Upper lobe of left lung (tissue), 6 donors: ENCODE data around the gene KDM4B. TPM values are rescaled to one million over a fixed set of nuclear protein-coding genes. Genes with fewer than 3 reads are reported as not detected.

Experiments used
- ATAC-seq, 2 donors: fragments of 200-7000 bp; cut with Tn5 transposase; one replicate each; pipeline ENCODE4 v1.9.1; 2022; ENCODE audit warnings: mild to moderate bottlenecking in 2 of 2, moderate library complexity in 2 of 2; ENCODE audit not compliant: low FRiP score in 2 of 2
- DNase-seq, 2 donors: peaks; one replicate each; pipeline ENCODE4 v3.0.0-alpha.2; 2019 to 2020
- H3K27ac ChIP-seq, 4 donors: fragments of 200-600 bp; sonication (generic); one replicate each; pipeline ENCODE4 v1.5.1; 2016 to 2019
- H3K27me3 ChIP-seq, 4 donors: fragments of 200-600 bp; sonication (generic); one replicate each; pipeline ENCODE4 v1.5.1; 2017 to 2019
- H3K36me3 ChIP-seq, 4 donors: fragments of 200-600 bp; sonication (generic); one replicate each; pipeline ENCODE4 v1.5.1; 2016 to 2019
- H3K4me1 ChIP-seq, 4 donors: fragments of 200-600 bp; sonication (generic); one replicate each; pipeline ENCODE4 v1.5.1; 2018 to 2019
- H3K4me3 ChIP-seq, 4 donors: fragments of 200-600 bp; sonication (generic); one replicate each; pipeline ENCODE4 v1.5.1; 2017 to 2019; ENCODE audit warnings: mild to moderate bottlenecking in 2 of 4, moderate library complexity in 1 of 4
- H3K9me3 ChIP-seq, 4 donors: fragments of 200-600 bp; sonication (generic); one replicate each; pipeline ENCODE4 v1.5.1; 2018 to 2019
- EP300 ChIP-seq, 4 donors: sonication (generic); formaldehyde crosslinking; IDR thresholded peaks; one replicate each; pipeline ENCODE4 v1.5.1; 2017; ENCODE audit warnings: antibody characterized with exemption in 4 of 4, control low read depth in 2 of 4
- POLR2A ChIP-seq, 4 donors: fragments of 450-650 bp; IDR thresholded peaks; one replicate each; pipeline ENCODE4 v1.5.1; 2016 to 2017; ENCODE audit warnings: antibody characterized with exemption in 4 of 4, mild to moderate bottlenecking in 2 of 4
- POLR2AphosphoS5 ChIP-seq, 2 donors: sonication (generic); formaldehyde crosslinking; IDR thresholded peaks; one replicate each; pipeline ENCODE4 v1.5.1; 2017; ENCODE audit warnings: antibody characterized with exemption in 2 of 2
- WGBS, 2 donors: methylation state at CpG; one replicate each; pipeline ENCODE4 v1.1.5; 2017 to 2018; 5-methylcytosine and 5-hydroxymethylcytosine counted together
- total RNA-seq, 6 donors: library from RNA; depleted of rRNA in 4 of 6; stranded (reverse); fragments of >200 nt in 4 of 6; gene quantifications; one replicate each; pipeline versions ENCODE4 v1.1.0 to v1.2.1, GENCODE V29; 2016 to 2021
- TF ChIP-seq, protein P1 (sequence below), 6 experiments: fragments of 450-650 bp in 4 of 6; fragments of 200-600 bp in 2 of 6; sonication (generic) in 2 of 6; IDR thresholded peaks; one replicate each; pipeline ENCODE4 v1.5.1; 2016 to 2019; ENCODE audit warnings: antibody characterized with exemption in 6 of 6
- donor health status: DM: no; HTN: no; CAD: no; lungs with moderate emphysema.
- donor health status: DM: no; HTN: yes; CAD: no; lungs with severe emphysema.

The KDM4B gene
- total RNA-seq, 6 donors from 2014 or later = 28.1 to 112 (median 38.2) TPM

DNA sequence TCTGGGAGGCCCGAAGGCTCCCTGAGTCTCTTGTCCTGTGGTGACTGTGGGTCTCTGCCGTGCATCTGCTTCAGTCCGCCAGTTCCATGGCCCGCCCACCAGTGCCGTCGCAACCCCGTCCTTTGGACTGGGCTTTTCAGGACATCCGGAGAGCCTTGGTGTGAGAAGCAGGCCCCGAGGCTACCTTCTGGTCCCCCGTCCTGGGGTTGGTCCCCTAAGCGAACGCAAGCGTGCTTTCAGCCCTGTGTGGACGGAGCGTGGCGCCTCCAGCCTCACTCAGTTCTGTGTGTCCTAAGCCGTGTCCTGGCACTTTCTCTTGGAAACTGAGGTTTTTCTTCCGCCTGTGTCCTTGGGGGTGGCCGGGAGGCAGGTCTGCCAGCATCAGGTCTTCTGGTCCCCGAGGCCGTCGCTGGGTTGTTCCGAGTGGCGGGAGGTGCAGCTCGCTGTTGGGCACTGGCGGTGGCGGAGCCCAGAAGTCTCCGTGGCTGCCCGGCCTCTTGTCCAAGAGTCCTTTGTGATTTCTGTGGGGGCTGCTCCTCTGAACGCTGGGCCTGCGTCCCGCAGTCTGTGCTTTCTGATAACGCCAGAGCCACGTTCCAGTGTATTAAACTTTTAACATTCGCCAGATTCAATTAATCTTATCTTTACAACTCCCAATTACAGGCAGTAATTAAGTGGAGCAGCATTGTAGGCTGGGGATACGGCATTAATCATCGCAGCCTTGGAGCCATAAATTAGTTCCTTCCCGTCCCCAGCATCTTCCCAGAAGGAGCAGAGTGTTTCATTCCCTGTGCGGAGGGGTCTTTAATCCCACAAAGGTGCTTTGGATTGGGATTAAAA is 99.5 kb downstream of the KDM4B start:
- ATAC-seq = no peak
- Histone ChIP-seq H3K4me1 (no peaks in the 10 kb centered on the region), H3K27ac (no peak overlapping the region), H3K27me3 (no peaks in the 10 kb centered on the region), H3K4me3 (no peak overlapping the region), H3K9me3 (no peaks in the 10 kb centered on the region), H3K36me3 (peaks cover 0 to 56% (median 33%) of the 10 kb centered on the region in 4 donors)
- TF ChIP-seq POLR2AphosphoS5 (IDR thresholded peaks at IDR 0.05) = no peak
- TF ChIP-seq, protein P1, sequence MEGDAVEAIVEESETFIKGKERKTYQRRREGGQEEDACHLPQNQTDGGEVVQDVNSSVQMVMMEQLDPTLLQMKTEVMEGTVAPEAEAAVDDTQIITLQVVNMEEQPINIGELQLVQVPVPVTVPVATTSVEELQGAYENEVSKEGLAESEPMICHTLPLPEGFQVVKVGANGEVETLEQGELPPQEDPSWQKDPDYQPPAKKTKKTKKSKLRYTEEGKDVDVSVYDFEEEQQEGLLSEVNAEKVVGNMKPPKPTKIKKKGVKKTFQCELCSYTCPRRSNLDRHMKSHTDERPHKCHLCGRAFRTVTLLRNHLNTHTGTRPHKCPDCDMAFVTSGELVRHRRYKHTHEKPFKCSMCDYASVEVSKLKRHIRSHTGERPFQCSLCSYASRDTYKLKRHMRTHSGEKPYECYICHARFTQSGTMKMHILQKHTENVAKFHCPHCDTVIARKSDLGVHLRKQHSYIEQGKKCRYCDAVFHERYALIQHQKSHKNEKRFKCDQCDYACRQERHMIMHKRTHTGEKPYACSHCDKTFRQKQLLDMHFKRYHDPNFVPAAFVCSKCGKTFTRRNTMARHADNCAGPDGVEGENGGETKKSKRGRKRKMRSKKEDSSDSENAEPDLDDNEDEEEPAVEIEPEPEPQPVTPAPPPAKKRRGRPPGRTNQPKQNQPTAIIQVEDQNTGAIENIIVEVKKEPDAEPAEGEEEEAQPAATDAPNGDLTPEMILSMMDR (IDR thresholded peaks at IDR 0.05) = no peak
- TF ChIP-seq EP300 (IDR thresholded peaks at IDR 0.05) = no peak
- no peak for TF ChIP-seq POLR2A (IDR thresholded peaks at IDR 0.05)
- DNase-seq = peak in 1 of 2 donors; percentile 67
- WGBS, 2 donors = 92 to 95% methylated on average over 36 to 39 of the region's 39 CpGs

DNA sequence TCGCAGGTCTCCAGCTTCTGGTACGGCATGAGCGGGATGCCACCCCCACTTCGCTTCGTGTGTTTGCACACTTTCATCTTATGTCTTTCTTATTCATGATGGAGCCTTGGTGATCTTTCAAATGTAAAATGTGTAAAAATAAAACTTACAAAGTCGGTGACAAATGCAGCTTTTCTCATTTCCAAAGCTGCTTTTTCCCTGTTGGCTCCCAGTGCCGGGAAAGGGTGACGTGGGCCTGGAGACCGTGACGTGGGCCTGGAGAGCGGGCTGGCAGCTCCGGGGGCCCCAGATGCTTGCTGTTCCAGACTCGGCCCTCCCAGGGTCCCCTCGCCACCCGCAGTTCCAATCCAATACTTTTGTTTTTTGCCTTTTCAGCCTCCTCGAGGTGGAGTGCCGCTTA is 101.4 kb downstream of the KDM4B start:
- H3K27me3 ChIP-seq = no peaks in the 10 kb centered on the region
- peaks cover 0 to 11% (median 5%) of the 10 kb centered on the region in 4 donors for H3K4me1 ChIP-seq
- no peaks in the 10 kb centered on the region for H3K9me3 ChIP-seq
- ATAC-seq = no peak
- H3K4me3 ChIP-seq = no peak overlapping the region
- no peak overlapping the region for H3K27ac ChIP-seq
- 92 to 96% methylated on average over 17 of the region's 17 CpGs for WGBS, 2 donors
- H3K36me3 ChIP-seq = peaks cover 0 to 46% (median 23%) of the 10 kb centered on the region in 4 donors
- peak in 1 of 2 donors; percentile 45 for DNase-seq
- TF ChIP-seq, protein P1 (IDR thresholded peaks at IDR 0.05) = no peak
- TF ChIP-seq POLR2A (IDR thresholded peaks at IDR 0.05) (no peak), EP300 (IDR thresholded peaks at IDR 0.05) (no peak), POLR2AphosphoS5 (IDR thresholded peaks at IDR 0.05) (no peak)

DNA sequence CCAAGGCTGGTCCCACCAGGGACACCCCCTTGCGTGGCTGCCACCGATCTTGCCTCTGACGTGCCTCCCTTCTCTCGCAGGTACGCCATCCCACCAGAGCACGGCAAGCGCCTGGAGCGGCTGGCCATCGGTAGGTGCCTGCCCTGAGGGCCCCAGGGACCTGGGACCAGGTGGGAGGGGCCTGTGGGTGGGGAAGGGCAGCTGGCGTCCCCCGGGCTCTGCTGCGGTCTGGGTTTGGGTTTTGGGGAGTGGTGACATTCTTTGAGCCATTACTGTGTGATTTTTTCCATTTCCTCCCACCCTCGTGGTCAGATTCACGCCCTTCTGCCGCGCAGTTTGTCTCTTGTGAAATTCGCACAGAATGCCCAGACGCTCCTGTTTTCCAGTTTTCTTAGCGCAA is 102.0 kb downstream of the KDM4B start:
- peaks cover 0 to 13% (median 5%) of the 10 kb centered on the region in 4 donors for H3K4me1 ChIP-seq
- peak in 1 of 2 donors; percentile 31 for ATAC-seq

DNA sequence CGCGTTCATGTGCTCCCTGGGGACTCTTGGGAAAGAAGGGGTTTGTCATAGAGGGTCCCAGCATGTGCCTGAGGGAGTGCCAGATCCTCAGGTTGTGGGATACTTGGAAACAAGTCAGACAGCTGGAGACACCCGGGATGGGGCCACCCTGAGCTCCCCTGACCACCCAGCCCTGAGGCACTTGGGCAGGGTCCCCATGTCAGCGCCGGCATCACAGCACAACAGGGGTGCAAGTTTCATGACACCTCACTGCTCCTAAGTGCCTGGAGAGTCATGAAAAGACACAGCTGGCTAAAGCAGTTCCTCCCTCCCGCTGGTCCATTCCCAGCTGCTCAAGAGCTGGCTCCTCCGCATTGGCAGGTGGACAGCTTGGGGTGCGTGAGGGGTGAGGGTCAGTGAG is 102.7 kb downstream of the KDM4B start:
- H3K4me1 ChIP-seq = peaks cover 0 to 13% (median 5%) of the 10 kb centered on the region in 4 donors
- no peaks in the 10 kb centered on the region for H3K27me3 ChIP-seq
- H3K36me3 ChIP-seq = peaks cover 0 to 45% (median 24%) of the 10 kb centered on the region in 4 donors
- H3K9me3 ChIP-seq = no peaks in the 10 kb centered on the region
- H3K27ac ChIP-seq = no peak overlapping the region
- no peak overlapping the region for H3K4me3 ChIP-seq
- TF ChIP-seq EP300 (IDR thresholded peaks at IDR 0.05) (no peak), POLR2A (IDR thresholded peaks at IDR 0.05) (no peak), POLR2AphosphoS5 (IDR thresholded peaks at IDR 0.05) (no peak)
- TF ChIP-seq, protein P1 (IDR thresholded peaks at IDR 0.05) = no peak
- 92 to 93% methylated on average over 2 to 5 of the region's 8 CpGs for WGBS, 2 donors
- DNase-seq (no peak), ATAC-seq (no peak)

More for the DNA sequence above, 102.0 kb downstream of the KDM4B start:
- H3K4me3 ChIP-seq = no peak overlapping the region
- WGBS, 2 donors = 85 to 93% methylated on average over 16 to 19 of the region's 19 CpGs
- no peak for TF ChIP-seq EP300 (IDR thresholded peaks at IDR 0.05)
- peak in 1 of 2 donors; percentile 64 for DNase-seq
- H3K27me3 ChIP-seq = no peaks in the 10 kb centered on the region
- no peak overlapping the region for H3K27ac ChIP-seq
- H3K36me3 ChIP-seq = peaks cover 0 to 44% (median 24%) of the 10 kb centered on the region in 4 donors
- H3K9me3 ChIP-seq = no peaks in the 10 kb centered on the region

DNA sequence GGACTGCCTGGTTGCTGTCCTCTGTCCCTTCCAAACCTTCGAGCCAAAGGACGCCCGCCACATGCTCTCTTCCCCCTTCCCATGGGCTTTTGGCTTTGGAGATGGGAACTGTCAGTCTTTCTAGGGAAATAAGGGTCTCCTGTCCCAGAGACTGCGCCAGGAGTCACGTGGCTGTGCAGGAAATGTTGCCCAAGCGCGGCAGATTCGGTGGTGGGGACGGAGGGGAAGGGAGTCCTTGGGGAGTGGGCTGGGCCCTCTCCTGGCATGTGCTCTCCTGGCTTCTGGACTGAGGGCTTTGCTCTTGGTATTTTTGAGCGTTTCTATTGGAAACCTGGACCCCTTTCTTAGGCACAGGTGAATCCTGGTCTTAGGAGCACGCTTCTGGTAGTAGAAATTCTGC is 103.2 kb downstream of the KDM4B start:
- TF ChIP-seq EP300 (IDR thresholded peaks at IDR 0.05) (no peak), POLR2AphosphoS5 (IDR thresholded peaks at IDR 0.05) (no peak), POLR2A (IDR thresholded peaks at IDR 0.05) (no peak)
- TF ChIP-seq, protein P1 (IDR thresholded peaks at IDR 0.05) = no peak
- WGBS, 2 donors = 80 to 88% methylated on average over 11 of the region's 11 CpGs
- peaks cover 0 to 14% (median 6%) of the 10 kb centered on the region in 4 donors for H3K4me1 ChIP-seq
- no peaks in the 10 kb centered on the region for H3K27me3 ChIP-seq
- DNase-seq (no peak), ATAC-seq (no peak)
- H3K4me3 ChIP-seq = no peak overlapping the region
- no peaks in the 10 kb centered on the region for H3K9me3 ChIP-seq
- H3K27ac ChIP-seq = no peak overlapping the region
- H3K36me3 ChIP-seq = peaks cover 0 to 50% (median 25%) of the 10 kb centered on the region in 4 donors
